Spinal cord (tissue), 10 donors: ENCODE data around the gene SLC4A11. TPM values are rescaled to one million over a fixed set of nuclear protein-coding genes. Genes with fewer than 3 reads are reported as not detected.

ENCODE experiments used
- DNase-seq, 6 donors: peaks; one replicate each; pipeline versions ENCODE4 v3.0.0 to v3.0.0-alpha.2; 2013 to 2015; ENCODE audit warnings: low spot score in 6 of 6, low read depth in 4 of 6
- H3K27ac ChIP-seq: one replicate; pipeline ENCODE4 v1.5.1; 2013; ENCODE audit warnings: low read depth, low read length, control low read depth
- H3K27me3 ChIP-seq: one replicate; pipeline ENCODE4 v1.6.1; 2013; ENCODE audit warnings: low read length; ENCODE audit not compliant: control insufficient read depth, insufficient read depth
- H3K36me3 ChIP-seq: one replicate; pipeline ENCODE4 v1.6.1; 2013; ENCODE audit warnings: low read length; ENCODE audit not compliant: control insufficient read depth, insufficient read depth
- H3K4me1 ChIP-seq: one replicate; pipeline ENCODE4 v1.6.1; 2013; ENCODE audit warnings: low read length; ENCODE audit not compliant: control insufficient read depth, insufficient read depth
- H3K4me3 ChIP-seq: one replicate; pipeline ENCODE4 v1.5.1; 2013; ENCODE audit warnings: low read depth, low read length, control low read depth
- H3K9me3 ChIP-seq: one replicate; pipeline ENCODE4 v1.6.1; 2013; ENCODE audit warnings: low read length; ENCODE audit not compliant: control insufficient read depth, insufficient read depth
- WGBS: methylation state at CpG from one replicate; pipeline ENCODE4 v1.1.5; 2013; ENCODE audit warnings: missing lambda C conversion rate; ENCODE audit not compliant: insufficient coverage; 5-methylcytosine and 5-hydroxymethylcytosine counted together
- polyA plus RNA-seq, 2 donors: library from polyadenylated mRNA; unstranded; fragments of 120-200 nt; gene quantifications; one replicate each; pipeline ENCODE4 v1.2.1, GENCODE V29; 2013; ENCODE audit not compliant: insufficient read length in 2 of 2
- total RNA-seq, 2 donors: library from RNA; depleted of rRNA in 1 of 2; stranded (reverse); fragments of 120-200 nt in 1 of 2; fragments of >200 nt in 1 of 2; gene quantifications; one replicate each; pipeline versions ENCODE4 v1.2.3 to v1.2.4, GENCODE V29; 2013 to 2014
- donor health status: healthy.

SLC4A11 gene
- total and polyA plus RNA-seq, 4 donors: 0.20 to 1.3 (median 0.47) TPM

GRCh38 chr20:3239867-3240775 is 1.1 kb upstream of the SLC4A11 start:
- peaks cover 63% of the 10 kb centered on the region for H3K27me3 ChIP-seq
- DNase-seq: no peak
- peaks cover 24% of the 10 kb centered on the region for H3K4me1 ChIP-seq
- no peaks in the 10 kb centered on the region for H3K9me3 ChIP-seq
- H3K4me3 ChIP-seq: peak overlapping the region; percentile 31
- H3K36me3 ChIP-seq: no peaks in the 10 kb centered on the region
- WGBS: 13% methylated on average over 52 of the region's 54 CpGs
- no peak overlapping the region for H3K27ac ChIP-seq

- WGBS: under 1% methylated on average over 48 of the region's 48 CpGs
- Histone ChIP-seq H3K9me3 (no peaks in the 10 kb centered on the region), H3K27ac (no peak overlapping the region), H3K27me3 (peaks cover 63% of the 10 kb centered on the region), H3K36me3 (no peaks in the 10 kb centered on the region), H3K4me3 (peak overlapping the region; percentile 31), H3K4me1 (peaks cover 24% of the 10 kb centered on the region)
- peak in 1 of 6 donors; percentile 23 for DNase-seq
These were observed 369 bp downstream of the SLC4A11 start for GRCh38 chr20:3238616-3239025.

GRCh38 chr20:3237958-3238615 is 903 bp downstream of the SLC4A11 start:
- Histone ChIP-seq H3K27me3 (peaks cover 63% of the 10 kb centered on the region), H3K4me3 (peak overlapping the region; percentile 31), H3K9me3 (no peaks in the 10 kb centered on the region), H3K36me3 (no peaks in the 10 kb centered on the region), H3K4me1 (peaks cover 24% of the 10 kb centered on the region), H3K27ac (no peak overlapping the region)
- DNase-seq: no peak
- WGBS: 1% methylated on average over 57 of the region's 59 CpGs

GRCh38 chr20:3237011-3237957 is 1.7 kb downstream of the SLC4A11 start:
- Histone ChIP-seq H3K4me3 (no peak overlapping the region), H3K27me3 (peaks cover 61% of the 10 kb centered on the region), H3K9me3 (no peaks in the 10 kb centered on the region), H3K36me3 (no peaks in the 10 kb centered on the region), H3K27ac (no peak overlapping the region), H3K4me1 (peaks cover 24% of the 10 kb centered on the region)
- DNase-seq: no peak
- WGBS: 45% methylated on average over 19 of the region's 25 CpGs

GRCh38 chr20:3235666-3236324 is 3.2 kb downstream of the SLC4A11 start:
- H3K4me1 ChIP-seq: peaks cover 24% of the 10 kb centered on the region
- DNase-seq: no peak
- peaks cover 51% of the 10 kb centered on the region for H3K27me3 ChIP-seq
- no peak overlapping the region for H3K27ac ChIP-seq
- no peaks in the 10 kb centered on the region for H3K9me3 ChIP-seq
- H3K4me3 ChIP-seq: no peak overlapping the region
- WGBS: 93% methylated on average over 4 of the region's 4 CpGs
- no peaks in the 10 kb centered on the region for H3K36me3 ChIP-seq

- DNase-seq: no peak
- 89% methylated on average over 24 of the region's 25 CpGs for WGBS
- H3K27ac ChIP-seq: no peak overlapping the region
- no peak overlapping the region for H3K4me3 ChIP-seq
- H3K27me3 ChIP-seq: peaks cover 33% of the 10 kb centered on the region
- peaks cover 13% of the 10 kb centered on the region for H3K4me1 ChIP-seq
- peaks cover 7% of the 10 kb centered on the region for H3K36me3 ChIP-seq
- no peaks in the 10 kb centered on the region for H3K9me3 ChIP-seq
These were observed 4.9 kb downstream of the SLC4A11 start for GRCh38 chr20:3233991-3234498.

GRCh38 chr20:3233131-3233990 is 5.6 kb downstream of the SLC4A11 start:
- no peak for DNase-seq
- peaks cover 9% of the 10 kb centered on the region for H3K36me3 ChIP-seq
- peaks cover 29% of the 10 kb centered on the region for H3K27me3 ChIP-seq
- H3K9me3 ChIP-seq: no peaks in the 10 kb centered on the region
- peaks cover 10% of the 10 kb centered on the region for H3K4me1 ChIP-seq
- WGBS: 84% methylated on average over 32 of the region's 32 CpGs
- H3K4me3 ChIP-seq: no peak overlapping the region
- H3K27ac ChIP-seq: no peak overlapping the region

- Histone ChIP-seq H3K27ac (no peak overlapping the region), H3K27me3 (peaks cover 16% of the 10 kb centered on the region), H3K36me3 (peaks cover 19% of the 10 kb centered on the region), H3K4me1 (no peaks in the 10 kb centered on the region), H3K9me3 (no peaks in the 10 kb centered on the region), H3K4me3 (no peak overlapping the region)
- DNase-seq: no peak
- 89% methylated on average over 12 of the region's 15 CpGs for WGBS
These were observed 7.0 kb downstream of the SLC4A11 start for GRCh38 chr20:3231889-3232588.
